HEK293 (cell line): Measurements from ENCODE around the gene CEP72.

Experiments
- CTCF ChIA-PET: fragments of 350-600 bp; formaldehyde crosslinking; extraction: SDS; loops from one replicate; lab custom pipeline; 2021; ENCODE audit warnings: antibody characterized with exemption; lab: Yijun Ruan, JAX
- POLR2A ChIA-PET: fragments of 300-600 bp; formaldehyde crosslinking; extraction: SDS; loops from one replicate; lab custom pipeline; 2020; ENCODE audit warnings: antibody characterized with exemption, inconsistent platforms; lab: Yijun Ruan, JAX
- H3K27ac ChIP-seq: fragments of 200-500 bp; sonication (Bioruptor generic); 2 replicates; pipeline ENCODE4 v1.5.1; 2014; ENCODE audit warnings: low read depth, low read length, control low read depth, inconsistent platforms; ENCODE audit errors: extremely low read depth
- H3K36me3 ChIP-seq, 2 experiments: fragments of 200-500 bp in 1 of 2; sonication (Bioruptor generic) in 1 of 2; 1 replicate in 1 of 2; 2 replicates in 1 of 2; pipeline ENCODE4 v1.5.1; 2014 to 2017; ENCODE audit warnings: inconsistent platforms in 2 of 2, low read length in 2 of 2; ENCODE audit not compliant: control insufficient read depth in 2 of 2, insufficient read depth in 1 of 2
- H3K4me1 ChIP-seq: fragments of 200-500 bp; sonication (Bioruptor generic); 2 replicates; pipeline ENCODE4 v1.5.1; 2014; ENCODE audit warnings: mild to moderate bottlenecking, low read length, inconsistent platforms; ENCODE audit not compliant: control insufficient read depth, insufficient read depth
- H3K4me3 ChIP-seq: 2 replicates; pipeline ENCODE4 v1.5.1; 2011; ENCODE audit warnings: low read depth, mild to moderate bottlenecking, control low read depth, low read length, moderate library complexity
- H3K9me3 ChIP-seq: fragments of 200-500 bp; sonication (Bioruptor generic); 2 replicates; pipeline ENCODE4 v1.5.1; 2014; ENCODE audit warnings: low read depth, low read length, inconsistent platforms; ENCODE audit not compliant: control insufficient read depth, insufficient read depth
- GLIS2 ChIP-seq: fragments of 450-650 bp; formaldehyde crosslinking; IDR thresholded peaks from 2 replicates; pipeline ENCODE4 v1.5.1; 2016; ENCODE audit warnings: missing biosample characterization, missing genetic modification characterization
- KLF1 ChIP-seq: fragments of 450-650 bp; formaldehyde crosslinking; IDR thresholded peaks from 2 replicates; pipeline ENCODE4 v1.5.1; 2016; ENCODE audit warnings: missing biosample characterization, missing genetic modification characterization
- RBAK ChIP-seq: fragments of 450-650 bp; formaldehyde crosslinking; IDR thresholded peaks from 2 replicates; pipeline ENCODE4 v1.5.1; 2016; ENCODE audit warnings: missing biosample characterization, missing genetic modification characterization
- REPIN1 ChIP-seq: fragments of 450-650 bp; formaldehyde crosslinking; IDR thresholded peaks from 2 replicates; pipeline ENCODE4 v1.5.1; 2017; ENCODE audit warnings: missing biosample characterization, missing genetic modification characterization, low read depth
- SCRT2 ChIP-seq: fragments of 450-650 bp; formaldehyde crosslinking; IDR thresholded peaks from 2 replicates; pipeline ENCODE4 v1.5.1; 2016; ENCODE audit warnings: missing biosample characterization, missing genetic modification characterization
- ZIC2 ChIP-seq: fragments of 450-650 bp; formaldehyde crosslinking; IDR thresholded peaks from 2 replicates; pipeline ENCODE4 v1.5.1; 2016; ENCODE audit warnings: missing biosample characterization, missing genetic modification characterization
- ZNF157 ChIP-seq: fragments of 450-650 bp; formaldehyde crosslinking; IDR thresholded peaks from 2 replicates; pipeline ENCODE4 v1.5.1; 2016; ENCODE audit warnings: missing biosample characterization, missing genetic modification characterization
- ZNF274 ChIP-seq, 2 experiments: fragments of 200-500 bp in 1 of 2; fragments of 450-650 bp in 1 of 2; sonication (Bioruptor generic) in 1 of 2; formaldehyde crosslinking in 1 of 2; IDR thresholded peaks; 2 replicates each; pipeline versions ENCODE4 v1.5.1 to v1.6.1; 2014 to 2016; ENCODE audit warnings: borderline replicate concordance in 1 of 2, inconsistent platforms in 1 of 2, low read length in 1 of 2, missing biosample characterization in 1 of 2, missing genetic modification characterization in 1 of 2
- ZNF324 ChIP-seq: fragments of 450-650 bp; formaldehyde crosslinking; IDR thresholded peaks from 2 replicates; pipeline ENCODE4 v1.5.1; 2016; ENCODE audit warnings: missing biosample characterization, missing genetic modification characterization
- ZNF747 ChIP-seq: fragments of 450-650 bp; formaldehyde crosslinking; IDR thresholded peaks from 2 replicates; pipeline ENCODE4 v1.5.1; 2016; ENCODE audit warnings: missing biosample characterization, missing genetic modification characterization
- ZSCAN16 ChIP-seq: fragments of 450-650 bp; formaldehyde crosslinking; IDR thresholded peaks from 2 replicates; pipeline ENCODE4 v1.5.1; 2016; ENCODE audit warnings: missing biosample characterization, missing genetic modification characterization
- TF ChIP-seq, protein P1 (sequence below): fragments of 450-650 bp; formaldehyde crosslinking; IDR thresholded peaks from 2 replicates; pipeline ENCODE4 v1.5.1; 2016; ENCODE audit warnings: missing biosample characterization, missing genetic modification characterization
- TF ChIP-seq, protein P2 (sequence below): fragments of 450-650 bp; formaldehyde crosslinking; IDR thresholded peaks from 2 replicates; pipeline ENCODE4 v1.5.1; 2017; ENCODE audit warnings: missing biosample characterization, missing genetic modification characterization
- TF ChIP-seq, protein P3 (sequence below): fragments of 450-650 bp; formaldehyde crosslinking; conservative IDR thresholded peaks from 2 replicates; pipeline ENCODE4 v1.5.1; 2016; ENCODE audit warnings: low read depth, missing biosample characterization, missing genetic modification characterization
- TF ChIP-seq, protein P4 (sequence below): fragments of 450-650 bp; formaldehyde crosslinking; IDR thresholded peaks from 2 replicates; pipeline ENCODE4 v1.5.1; 2017; ENCODE audit warnings: missing biosample characterization, missing genetic modification characterization
- TF ChIP-seq, protein P5 (sequence below): fragments of 450-650 bp; formaldehyde crosslinking; IDR thresholded peaks from 2 replicates; pipeline ENCODE4 v1.5.1; 2016; ENCODE audit warnings: missing biosample characterization, missing genetic modification characterization, borderline replicate concordance

The CEP72 gene

DNA sequence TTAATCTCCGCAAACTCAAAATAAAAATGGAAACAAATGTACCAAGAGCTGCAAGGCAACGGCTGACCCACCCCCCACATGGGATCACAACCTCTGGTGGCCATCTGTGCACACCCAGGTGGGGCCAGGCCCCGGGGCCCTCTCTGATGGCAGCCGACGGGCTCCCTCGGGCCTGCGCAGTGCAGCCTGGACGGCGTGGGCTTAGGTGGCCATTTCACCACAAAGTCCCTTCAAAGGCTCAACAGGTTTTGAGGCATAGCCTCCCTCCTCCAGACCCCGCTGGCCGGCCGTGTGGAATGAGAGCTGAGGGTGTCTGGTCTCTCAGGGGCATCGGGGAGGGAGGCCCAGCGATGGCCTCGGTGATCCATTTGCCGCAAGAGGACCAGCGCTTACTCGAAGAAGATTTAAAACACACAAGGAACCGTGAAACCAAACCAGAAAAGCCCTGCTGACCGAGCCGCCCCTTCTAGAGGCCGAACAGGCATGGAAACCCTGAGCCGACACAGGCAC lies 42.7 kb upstream of the CEP72 start:
- Histone ChIP-seq H3K4me1 (no peaks in the 10 kb centered on the region), H3K9me3 (no peaks in the 10 kb centered on the region), H3K36me3 (no peaks in the 10 kb centered on the region), H3K27ac (no peak overlapping the region), H3K4me3 (no peak overlapping the region)
- CTCF ChIA-PET, result no interaction called here
- POLR2A ChIA-PET, result no interaction called here
- TF ChIP-seq, protein P1, sequence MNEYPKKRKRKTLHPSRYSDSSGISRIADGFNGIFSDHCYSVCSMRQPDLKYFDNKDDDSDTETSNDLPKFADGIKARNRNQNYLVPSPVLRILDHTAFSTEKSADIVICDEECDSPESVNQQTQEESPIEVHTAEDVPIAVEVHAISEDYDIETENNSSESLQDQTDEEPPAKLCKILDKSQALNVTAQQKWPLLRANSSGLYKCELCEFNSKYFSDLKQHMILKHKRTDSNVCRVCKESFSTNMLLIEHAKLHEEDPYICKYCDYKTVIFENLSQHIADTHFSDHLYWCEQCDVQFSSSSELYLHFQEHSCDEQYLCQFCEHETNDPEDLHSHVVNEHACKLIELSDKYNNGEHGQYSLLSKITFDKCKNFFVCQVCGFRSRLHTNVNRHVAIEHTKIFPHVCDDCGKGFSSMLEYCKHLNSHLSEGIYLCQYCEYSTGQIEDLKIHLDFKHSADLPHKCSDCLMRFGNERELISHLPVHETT (tag by site-specific recombination), result no peak
- TF ChIP-seq ZNF274 (IDR thresholded peaks at IDR 0.05; ENCODE audit: low read length) (no peak), ZNF274 (tag by site-specific recombination; IDR thresholded peaks at IDR 0.05; ENCODE audit: borderline replicate concordance) (no peak), SCRT2 (tag by site-specific recombination) (0 out of 2 replicates have a peak, but pooled peaks have one; percentile 30)

DNA sequence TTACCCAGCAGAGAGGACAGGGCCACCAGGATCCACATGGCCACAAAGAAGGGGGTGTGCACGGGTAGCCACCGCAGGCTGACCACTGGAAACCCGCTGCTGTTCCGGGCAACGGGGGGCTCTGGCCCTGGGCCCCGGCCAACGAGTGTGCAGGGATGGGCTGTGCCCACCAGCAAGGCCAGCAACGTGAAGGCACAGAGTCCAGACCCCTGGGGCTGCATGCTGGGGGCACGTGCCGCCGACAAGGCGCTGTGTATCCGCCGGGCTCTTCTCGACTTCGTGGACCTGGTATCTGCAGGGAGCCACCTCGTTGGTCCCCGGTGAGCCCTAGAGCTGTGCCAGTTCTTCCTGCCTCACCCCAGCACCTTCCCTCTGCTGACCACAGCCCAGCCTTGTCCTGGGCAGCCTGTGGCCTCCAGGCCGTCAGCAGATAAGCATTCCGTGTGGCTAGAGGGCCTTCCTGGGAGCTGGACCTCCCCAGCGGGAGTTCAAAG lies 42.2 kb upstream of the CEP72 start:
- Histone ChIP-seq H3K36me3 (no peaks in the 10 kb centered on the region), H3K4me3 (no peak overlapping the region), H3K4me1 (no peaks in the 10 kb centered on the region), H3K27ac (no peak overlapping the region), H3K9me3 (no peaks in the 10 kb centered on the region)
- CTCF ChIA-PET, result no interaction called here
- POLR2A ChIA-PET, result no interaction called here
- TF ChIP-seq REPIN1, result no peak
- TF ChIP-seq GLIS2 (tag by site-specific recombination), result peak; percentile 41; the same call in 1 of the 2 replicates
- TF ChIP-seq, all 188 proteins: peak for 1

DNA sequence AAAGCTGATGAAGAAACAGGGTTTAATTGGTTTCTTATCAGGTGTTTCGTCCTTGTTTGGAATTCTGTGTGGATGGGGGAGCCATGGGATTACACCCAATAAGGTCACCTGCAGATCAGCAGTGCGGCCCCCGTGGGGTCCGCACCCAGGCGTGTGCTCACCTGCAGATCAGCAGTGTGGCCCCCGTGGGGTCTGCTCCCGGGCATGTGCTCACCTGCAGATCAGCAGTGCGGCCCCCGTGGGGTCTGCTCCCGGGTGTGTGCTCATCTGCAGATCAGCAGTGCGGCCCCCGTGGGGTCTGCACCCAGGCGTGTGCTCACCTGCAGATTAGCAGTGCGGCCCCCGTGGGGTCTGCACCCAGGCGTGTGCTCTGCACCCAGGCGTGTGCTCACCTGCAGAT lies 41.7 kb upstream of the CEP72 start:
- H3K9me3 ChIP-seq, result no peaks in the 10 kb centered on the region
- CTCF ChIA-PET, result no interaction called here
- no peaks in the 10 kb centered on the region for H3K4me1 ChIP-seq
- H3K4me3 ChIP-seq, result no peak overlapping the region
- H3K36me3 ChIP-seq, result no peaks in the 10 kb centered on the region
- H3K27ac ChIP-seq, result no peak overlapping the region
- POLR2A ChIA-PET, result no interaction called here
- TF ChIP-seq ZNF157 (tag by site-specific recombination) (no peak), ZNF747 (no peak), RBAK (tag by site-specific recombination) (no peak), ZIC2 (no peak), KLF1 (tag by site-specific recombination) (no peak), ZSCAN16 (no peak), ZNF324 (tag by site-specific recombination) (no peak)
- TF ChIP-seq, protein P2, sequence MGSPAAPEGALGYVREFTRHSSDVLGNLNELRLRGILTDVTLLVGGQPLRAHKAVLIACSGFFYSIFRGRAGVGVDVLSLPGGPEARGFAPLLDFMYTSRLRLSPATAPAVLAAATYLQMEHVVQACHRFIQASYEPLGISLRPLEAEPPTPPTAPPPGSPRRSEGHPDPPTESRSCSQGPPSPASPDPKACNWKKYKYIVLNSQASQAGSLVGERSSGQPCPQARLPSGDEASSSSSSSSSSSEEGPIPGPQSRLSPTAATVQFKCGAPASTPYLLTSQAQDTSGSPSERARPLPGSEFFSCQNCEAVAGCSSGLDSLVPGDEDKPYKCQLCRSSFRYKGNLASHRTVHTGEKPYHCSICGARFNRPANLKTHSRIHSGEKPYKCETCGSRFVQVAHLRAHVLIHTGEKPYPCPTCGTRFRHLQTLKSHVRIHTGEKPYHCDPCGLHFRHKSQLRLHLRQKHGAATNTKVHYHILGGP, result no peak
- TF ChIP-seq, protein P3, sequence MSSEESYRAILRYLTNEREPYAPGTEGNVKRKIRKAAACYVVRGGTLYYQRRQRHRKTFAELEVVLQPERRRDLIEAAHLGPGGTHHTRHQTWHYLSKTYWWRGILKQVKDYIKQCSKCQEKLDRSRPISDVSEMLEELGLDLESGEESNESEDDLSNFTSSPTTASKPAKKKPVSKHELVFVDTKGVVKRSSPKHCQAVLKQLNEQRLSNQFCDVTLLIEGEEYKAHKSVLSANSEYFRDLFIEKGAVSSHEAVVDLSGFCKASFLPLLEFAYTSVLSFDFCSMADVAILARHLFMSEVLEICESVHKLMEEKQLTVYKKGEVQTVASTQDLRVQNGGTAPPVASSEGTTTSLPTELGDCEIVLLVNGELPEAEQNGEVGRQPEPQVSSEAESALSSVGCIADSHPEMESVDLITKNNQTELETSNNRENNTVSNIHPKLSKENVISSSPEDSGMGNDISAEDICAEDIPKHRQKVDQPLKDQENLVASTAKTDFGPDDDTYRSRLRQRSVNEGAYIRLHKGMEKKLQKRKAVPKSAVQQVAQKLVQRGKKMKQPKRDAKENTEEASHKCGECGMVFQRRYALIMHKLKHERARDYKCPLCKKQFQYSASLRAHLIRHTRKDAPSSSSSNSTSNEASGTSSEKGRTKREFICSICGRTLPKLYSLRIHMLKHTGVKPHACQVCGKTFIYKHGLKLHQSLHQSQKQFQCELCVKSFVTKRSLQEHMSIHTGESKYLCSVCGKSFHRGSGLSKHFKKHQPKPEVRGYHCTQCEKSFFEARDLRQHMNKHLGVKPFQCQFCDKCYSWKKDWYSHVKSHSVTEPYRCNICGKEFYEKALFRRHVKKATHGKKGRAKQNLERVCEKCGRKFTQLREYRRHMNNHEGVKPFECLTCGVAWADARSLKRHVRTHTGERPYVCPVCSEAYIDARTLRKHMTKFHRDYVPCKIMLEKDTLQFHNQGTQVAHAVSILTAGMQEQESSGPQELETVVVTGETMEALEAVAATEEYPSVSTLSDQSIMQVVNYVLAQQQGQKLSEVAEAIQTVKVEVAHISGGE, result no peak
- TF ChIP-seq, protein P4, sequence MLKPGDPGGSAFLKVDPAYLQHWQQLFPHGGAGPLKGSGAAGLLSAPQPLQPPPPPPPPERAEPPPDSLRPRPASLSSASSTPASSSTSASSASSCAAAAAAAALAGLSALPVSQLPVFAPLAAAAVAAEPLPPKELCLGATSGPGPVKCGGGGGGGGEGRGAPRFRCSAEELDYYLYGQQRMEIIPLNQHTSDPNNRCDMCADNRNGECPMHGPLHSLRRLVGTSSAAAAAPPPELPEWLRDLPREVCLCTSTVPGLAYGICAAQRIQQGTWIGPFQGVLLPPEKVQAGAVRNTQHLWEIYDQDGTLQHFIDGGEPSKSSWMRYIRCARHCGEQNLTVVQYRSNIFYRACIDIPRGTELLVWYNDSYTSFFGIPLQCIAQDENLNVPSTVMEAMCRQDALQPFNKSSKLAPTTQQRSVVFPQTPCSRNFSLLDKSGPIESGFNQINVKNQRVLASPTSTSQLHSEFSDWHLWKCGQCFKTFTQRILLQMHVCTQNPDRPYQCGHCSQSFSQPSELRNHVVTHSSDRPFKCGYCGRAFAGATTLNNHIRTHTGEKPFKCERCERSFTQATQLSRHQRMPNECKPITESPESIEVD (tag by site-specific recombination), result no peak
- TF ChIP-seq, protein P5, sequence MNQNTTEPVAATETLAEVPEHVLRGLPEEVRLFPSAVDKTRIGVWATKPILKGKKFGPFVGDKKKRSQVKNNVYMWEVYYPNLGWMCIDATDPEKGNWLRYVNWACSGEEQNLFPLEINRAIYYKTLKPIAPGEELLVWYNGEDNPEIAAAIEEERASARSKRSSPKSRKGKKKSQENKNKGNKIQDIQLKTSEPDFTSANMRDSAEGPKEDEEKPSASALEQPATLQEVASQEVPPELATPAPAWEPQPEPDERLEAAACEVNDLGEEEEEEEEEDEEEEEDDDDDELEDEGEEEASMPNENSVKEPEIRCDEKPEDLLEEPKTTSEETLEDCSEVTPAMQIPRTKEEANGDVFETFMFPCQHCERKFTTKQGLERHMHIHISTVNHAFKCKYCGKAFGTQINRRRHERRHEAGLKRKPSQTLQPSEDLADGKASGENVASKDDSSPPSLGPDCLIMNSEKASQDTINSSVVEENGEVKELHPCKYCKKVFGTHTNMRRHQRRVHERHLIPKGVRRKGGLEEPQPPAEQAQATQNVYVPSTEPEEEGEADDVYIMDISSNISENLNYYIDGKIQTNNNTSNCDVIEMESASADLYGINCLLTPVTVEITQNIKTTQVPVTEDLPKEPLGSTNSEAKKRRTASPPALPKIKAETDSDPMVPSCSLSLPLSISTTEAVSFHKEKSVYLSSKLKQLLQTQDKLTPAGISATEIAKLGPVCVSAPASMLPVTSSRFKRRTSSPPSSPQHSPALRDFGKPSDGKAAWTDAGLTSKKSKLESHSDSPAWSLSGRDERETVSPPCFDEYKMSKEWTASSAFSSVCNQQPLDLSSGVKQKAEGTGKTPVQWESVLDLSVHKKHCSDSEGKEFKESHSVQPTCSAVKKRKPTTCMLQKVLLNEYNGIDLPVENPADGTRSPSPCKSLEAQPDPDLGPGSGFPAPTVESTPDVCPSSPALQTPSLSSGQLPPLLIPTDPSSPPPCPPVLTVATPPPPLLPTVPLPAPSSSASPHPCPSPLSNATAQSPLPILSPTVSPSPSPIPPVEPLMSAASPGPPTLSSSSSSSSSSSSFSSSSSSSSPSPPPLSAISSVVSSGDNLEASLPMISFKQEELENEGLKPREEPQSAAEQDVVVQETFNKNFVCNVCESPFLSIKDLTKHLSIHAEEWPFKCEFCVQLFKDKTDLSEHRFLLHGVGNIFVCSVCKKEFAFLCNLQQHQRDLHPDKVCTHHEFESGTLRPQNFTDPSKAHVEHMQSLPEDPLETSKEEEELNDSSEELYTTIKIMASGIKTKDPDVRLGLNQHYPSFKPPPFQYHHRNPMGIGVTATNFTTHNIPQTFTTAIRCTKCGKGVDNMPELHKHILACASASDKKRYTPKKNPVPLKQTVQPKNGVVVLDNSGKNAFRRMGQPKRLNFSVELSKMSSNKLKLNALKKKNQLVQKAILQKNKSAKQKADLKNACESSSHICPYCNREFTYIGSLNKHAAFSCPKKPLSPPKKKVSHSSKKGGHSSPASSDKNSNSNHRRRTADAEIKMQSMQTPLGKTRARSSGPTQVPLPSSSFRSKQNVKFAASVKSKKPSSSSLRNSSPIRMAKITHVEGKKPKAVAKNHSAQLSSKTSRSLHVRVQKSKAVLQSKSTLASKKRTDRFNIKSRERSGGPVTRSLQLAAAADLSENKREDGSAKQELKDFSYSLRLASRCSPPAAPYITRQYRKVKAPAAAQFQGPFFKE (tag by site-specific recombination), result no peak
